ENCODE measurements around the gene ADAMTSL5. TPM values are rescaled to one million over a fixed set of nuclear protein-coding genes. Genes with fewer than 3 reads are reported as not detected.
"Not testable (repeated sequence)": the region's sequence is repeated elsewhere in the genome, so short reads cannot be mapped to it uniquely, and the experiment has no call there.

ADAMTSL5 gene
- total RNA-seq, 2 donors from 2014 or later: 2.2 to 7.3 TPM

- Histone ChIP-seq H3K9me3 (no peaks in the 10 kb centered on the region), H3K27ac (no peak within 1 kb of the TSS), H3K27me3 (peaks cover 42% of the 10 kb centered on the region), H3K36me3 (no peaks in the 10 kb centered on the region), H3K9ac (ENCODE audit: low read depth in 2 of 2, low read length in 2 of 2) (no peak within 1 kb of the TSS), H3K4me3 (no peak within 1 kb of the TSS), H3K4me1 (no peaks in the 10 kb centered on the region)
- intact Hi-C loops (cut with DNase I): no loop called here
- DNase-seq: no peak
- no peak for TF ChIP-seq CTCF (IDR thresholded peaks at IDR 0.05)
Observed at GRCh38 chr19:1523412-1524286, 10.8 kb upstream of the ADAMTSL5 start, which contains the start of gene PLK5. Gene PLK5 (plus strand): TSS chr19:1524077. CDS start chr19:1526997, 2,920 bp downstream.

DNA sequence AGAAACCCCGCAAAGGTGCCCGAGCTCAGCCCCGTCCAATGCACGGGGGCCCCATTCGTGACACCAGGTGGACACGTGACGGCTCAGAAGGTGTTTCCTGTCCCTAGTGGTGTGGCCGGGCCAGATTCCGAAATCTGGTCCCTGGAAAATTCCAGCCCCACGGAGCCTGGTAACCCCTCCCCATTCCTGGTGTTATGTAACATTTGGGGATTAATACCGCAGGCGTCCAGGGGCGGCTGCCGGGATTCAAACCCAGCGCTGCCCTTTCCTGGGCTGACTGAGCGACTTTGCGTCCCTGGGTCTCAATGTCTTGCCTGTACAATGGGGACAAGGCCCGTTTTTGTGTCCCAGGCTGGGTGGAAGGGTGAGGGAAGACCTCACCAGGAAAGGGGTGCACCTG lies 10.0 kb upstream of the ADAMTSL5 start:
- TF ChIP-seq CTCF (IDR thresholded peaks at IDR 0.05): no peak
- no peaks in the 10 kb centered on the region for H3K4me1 ChIP-seq
- intact Hi-C loops (cut with DNase I): no loop called here
- peaks cover 40% of the 10 kb centered on the region for H3K27me3 ChIP-seq
- no peak for DNase-seq
- no peaks in the 10 kb centered on the region for H3K36me3 ChIP-seq
- no peak overlapping the region for H3K4me3 ChIP-seq
- no peaks in the 10 kb centered on the region for H3K9me3 ChIP-seq
- no peak overlapping the region for H3K9ac ChIP-seq (ENCODE audit: low read depth in 2 of 2, low read length in 2 of 2)
- H3K27ac ChIP-seq: no peak overlapping the region

DNA sequence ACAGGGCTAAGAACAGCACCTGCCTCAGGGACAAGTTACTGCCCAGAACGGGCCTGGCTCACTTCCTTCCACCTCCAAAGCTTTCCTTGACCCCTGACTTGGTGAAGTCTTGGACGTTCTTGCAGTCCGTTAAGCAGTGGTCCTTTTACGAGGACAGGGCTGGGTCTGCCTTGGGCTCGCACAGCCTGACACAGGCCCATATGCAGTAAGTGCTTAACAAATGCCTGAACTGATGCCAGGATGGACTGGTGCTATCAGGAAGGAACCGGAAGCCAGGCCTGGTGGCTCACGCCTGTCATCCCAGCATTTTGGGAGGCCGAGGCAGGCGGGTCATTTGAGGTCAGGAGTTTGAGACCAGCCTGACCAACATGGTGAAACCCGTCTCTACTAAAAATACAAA lies 9.2 kb upstream of the ADAMTSL5 start:
- TF ChIP-seq CTCF (IDR thresholded peaks at IDR 0.05): no peak
- Histone ChIP-seq H3K4me3 (no peak overlapping the region), H3K27me3 (peaks cover 39% of the 10 kb centered on the region), H3K27ac (no peak overlapping the region), H3K9ac (ENCODE audit: low read depth in 2 of 2, low read length in 2 of 2) (no peak overlapping the region), H3K4me1 (no peaks in the 10 kb centered on the region), H3K36me3 (no peaks in the 10 kb centered on the region), H3K9me3 (no peaks in the 10 kb centered on the region)
- intact Hi-C loops (cut with DNase I): no loop called here
- DNase-seq: no peak

GRCh38 chr19:1521636-1522035 lies 8.8 kb upstream of the ADAMTSL5 start:
- Histone ChIP-seq H3K9ac (ENCODE audit: low read depth in 2 of 2, low read length in 2 of 2) (no peak overlapping the region), H3K27ac (no peak overlapping the region), H3K36me3 (no peaks in the 10 kb centered on the region), H3K4me3 (no peak overlapping the region), H3K27me3 (peaks cover 39% of the 10 kb centered on the region), H3K9me3 (no peaks in the 10 kb centered on the region), H3K4me1 (no peaks in the 10 kb centered on the region)
- intact Hi-C loops (cut with DNase I): no loop called here
- TF ChIP-seq CTCF (IDR thresholded peaks at IDR 0.05): no peak
- no peak for DNase-seq

- no peaks in the 10 kb centered on the region for H3K4me1 ChIP-seq
- no peak overlapping the region for H3K27ac ChIP-seq
- TF ChIP-seq CTCF (IDR thresholded peaks at IDR 0.05): no peak
- no peak overlapping the region for H3K4me3 ChIP-seq
- intact Hi-C loops (cut with DNase I): no loop called here
- H3K27me3 ChIP-seq: peaks cover 28% of the 10 kb centered on the region
- no peak overlapping the region for H3K9ac ChIP-seq (ENCODE audit: low read depth in 2 of 2, low read length in 2 of 2)
- no peaks in the 10 kb centered on the region for H3K36me3 ChIP-seq
- no peaks in the 10 kb centered on the region for H3K9me3 ChIP-seq
- no peak for DNase-seq
Observed at GRCh38 chr19:1520203-1520780, 7.5 kb upstream of the ADAMTSL5 start.

- DNase-seq; H3K4me1 ChIP-seq; H3K36me3 ChIP-seq; H3K4me3 ChIP-seq; H3K9ac ChIP-seq (ENCODE audit: low read depth in 2 of 2, low read length in 2 of 2); H3K9me3 ChIP-seq; H3K27ac ChIP-seq: not testable (repeated sequence)
- intact Hi-C loops (cut with DNase I): loop anchor here (10.0 kb wide), 1 partner anchor 235 kb away; the partner anchor contains the start of gene EFNA2
- H3K27me3 ChIP-seq: peaks cover 23% of the 10 kb centered on the region
Observed at GRCh38 chr19:1519802-1520201, 7.0 kb upstream of the ADAMTSL5 start.

Data from colonic mucosa (tissue), 4 donors.